Measurements from ENCODE around the gene ABCB9. TPM values are rescaled to one million over a fixed set of nuclear protein-coding genes. Genes with fewer than 3 reads are reported as not detected.

Gene ABCB9
- total RNA-seq, 3 donors from 2014 or later, result 0.96 to 8.6 (median 6.2) TPM

DNA sequence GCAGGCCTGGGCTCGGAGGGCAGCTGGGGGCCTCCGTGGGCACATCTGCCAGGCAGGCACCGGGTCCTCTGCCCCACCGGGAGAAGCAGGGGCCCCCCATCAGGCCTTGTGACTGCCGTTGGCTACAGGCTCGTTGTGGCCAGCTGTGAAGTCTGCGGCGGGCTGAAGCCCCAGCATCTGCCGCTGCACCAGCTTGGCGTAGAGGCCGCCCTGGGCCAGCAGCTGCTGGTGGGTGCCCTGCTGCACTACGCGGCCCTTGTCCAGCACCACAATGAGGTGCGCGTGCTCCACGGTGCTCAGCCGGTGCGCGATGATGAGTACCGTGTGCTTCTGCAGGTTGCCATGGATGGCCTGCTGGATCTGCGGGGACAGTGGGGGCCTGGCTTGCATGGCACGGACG, 36.5 kb downstream of the ABCB9 start:
- Histone ChIP-seq H3K27ac (no peak overlapping the region), H3K36me3 (no peaks in the 10 kb centered on the region), H3K27me3 (no peaks in the 10 kb centered on the region), H3K4me1 (no peaks in the 10 kb centered on the region), H3K9me3 (no peaks in the 10 kb centered on the region), H3K4me3 (no peak overlapping the region)
- no peak for DNase-seq (ENCODE audit: low spot score in 2 of 2)
- TF ChIP-seq POLR2AphosphoS5 (IDR thresholded peaks at IDR 0.05), result no peak
- TF ChIP-seq, protein P1, sequence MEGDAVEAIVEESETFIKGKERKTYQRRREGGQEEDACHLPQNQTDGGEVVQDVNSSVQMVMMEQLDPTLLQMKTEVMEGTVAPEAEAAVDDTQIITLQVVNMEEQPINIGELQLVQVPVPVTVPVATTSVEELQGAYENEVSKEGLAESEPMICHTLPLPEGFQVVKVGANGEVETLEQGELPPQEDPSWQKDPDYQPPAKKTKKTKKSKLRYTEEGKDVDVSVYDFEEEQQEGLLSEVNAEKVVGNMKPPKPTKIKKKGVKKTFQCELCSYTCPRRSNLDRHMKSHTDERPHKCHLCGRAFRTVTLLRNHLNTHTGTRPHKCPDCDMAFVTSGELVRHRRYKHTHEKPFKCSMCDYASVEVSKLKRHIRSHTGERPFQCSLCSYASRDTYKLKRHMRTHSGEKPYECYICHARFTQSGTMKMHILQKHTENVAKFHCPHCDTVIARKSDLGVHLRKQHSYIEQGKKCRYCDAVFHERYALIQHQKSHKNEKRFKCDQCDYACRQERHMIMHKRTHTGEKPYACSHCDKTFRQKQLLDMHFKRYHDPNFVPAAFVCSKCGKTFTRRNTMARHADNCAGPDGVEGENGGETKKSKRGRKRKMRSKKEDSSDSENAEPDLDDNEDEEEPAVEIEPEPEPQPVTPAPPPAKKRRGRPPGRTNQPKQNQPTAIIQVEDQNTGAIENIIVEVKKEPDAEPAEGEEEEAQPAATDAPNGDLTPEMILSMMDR (IDR thresholded peaks at IDR 0.05), result no peak
- no peak for TF ChIP-seq POLR2A (IDR thresholded peaks at IDR 0.05)
- intact Hi-C loops (cut with DNase I; ENCODE audit: low total_unique reads), result no loop called here

DNA sequence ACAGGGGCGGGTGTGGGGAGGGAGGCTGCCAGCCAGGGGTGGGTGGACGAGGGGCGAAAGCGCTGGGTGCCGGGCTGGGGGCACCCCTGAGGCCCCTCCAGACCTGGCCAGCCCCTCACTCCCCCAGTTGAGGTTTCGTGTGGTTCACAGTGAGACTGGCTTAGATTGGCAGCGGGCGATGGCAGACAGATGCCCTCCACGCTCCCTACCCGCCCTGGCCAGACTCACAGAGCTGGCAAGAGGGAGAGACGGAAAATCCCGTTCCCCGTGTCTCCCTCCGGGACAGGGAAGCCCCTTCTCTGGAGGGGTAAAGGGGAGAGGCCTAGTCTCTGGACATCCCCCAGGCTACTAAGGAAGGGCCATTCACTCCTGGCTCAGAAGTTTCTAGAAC, 37.1 kb downstream of the ABCB9 start:
- Histone ChIP-seq H3K27ac (no peak overlapping the region), H3K27me3 (no peaks in the 10 kb centered on the region), H3K36me3 (no peaks in the 10 kb centered on the region), H3K4me1 (no peaks in the 10 kb centered on the region), H3K4me3 (no peak overlapping the region), H3K9me3 (no peaks in the 10 kb centered on the region)
- TF ChIP-seq POLR2AphosphoS5 (IDR thresholded peaks at IDR 0.05), result no peak
- TF ChIP-seq, protein P1 (IDR thresholded peaks at IDR 0.05), result no peak
- TF ChIP-seq POLR2A (IDR thresholded peaks at IDR 0.05), result no peak
- intact Hi-C loops (cut with DNase I; ENCODE audit: low total_unique reads), result no loop called here
- no peak for DNase-seq (ENCODE audit: low spot score in 2 of 2)

DNA sequence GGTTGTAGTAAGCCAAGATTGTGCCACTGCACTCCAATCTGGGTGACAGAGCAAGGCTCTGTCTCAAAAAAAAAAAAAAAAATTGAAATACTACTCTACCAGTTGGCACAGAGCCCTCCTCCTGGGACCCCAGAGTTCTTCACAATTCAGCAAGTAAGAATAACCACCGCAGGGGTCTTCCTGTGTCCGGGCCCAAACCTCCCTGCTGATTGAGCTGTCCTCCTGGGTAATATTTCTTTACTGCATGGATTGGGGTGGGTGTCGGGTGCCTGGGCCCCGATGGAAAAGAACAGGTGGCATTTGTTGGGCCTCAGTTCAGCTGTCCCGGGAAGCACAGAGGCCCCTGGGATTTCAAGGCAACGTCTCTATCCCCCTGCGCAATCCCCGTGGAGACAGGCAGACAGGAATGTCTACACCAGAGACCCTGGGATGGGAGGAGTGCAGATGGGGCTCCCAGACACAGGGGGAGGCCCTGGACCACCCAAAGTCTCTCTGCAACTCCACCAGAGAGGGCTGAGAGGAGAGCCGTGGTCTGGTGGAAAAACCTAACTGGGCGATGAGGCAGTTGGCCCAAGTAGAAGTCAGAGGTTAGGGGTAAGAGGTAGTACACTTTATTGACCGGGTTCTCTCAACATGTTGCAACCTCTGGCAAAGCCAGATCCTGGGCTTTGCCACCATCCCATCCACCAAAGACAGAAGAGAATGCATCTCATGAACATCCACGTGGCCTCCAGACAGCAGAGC, 37.7 kb downstream of the ABCB9 start:
- DNase-seq (ENCODE audit: low spot score in 2 of 2), result no peak

DNA sequence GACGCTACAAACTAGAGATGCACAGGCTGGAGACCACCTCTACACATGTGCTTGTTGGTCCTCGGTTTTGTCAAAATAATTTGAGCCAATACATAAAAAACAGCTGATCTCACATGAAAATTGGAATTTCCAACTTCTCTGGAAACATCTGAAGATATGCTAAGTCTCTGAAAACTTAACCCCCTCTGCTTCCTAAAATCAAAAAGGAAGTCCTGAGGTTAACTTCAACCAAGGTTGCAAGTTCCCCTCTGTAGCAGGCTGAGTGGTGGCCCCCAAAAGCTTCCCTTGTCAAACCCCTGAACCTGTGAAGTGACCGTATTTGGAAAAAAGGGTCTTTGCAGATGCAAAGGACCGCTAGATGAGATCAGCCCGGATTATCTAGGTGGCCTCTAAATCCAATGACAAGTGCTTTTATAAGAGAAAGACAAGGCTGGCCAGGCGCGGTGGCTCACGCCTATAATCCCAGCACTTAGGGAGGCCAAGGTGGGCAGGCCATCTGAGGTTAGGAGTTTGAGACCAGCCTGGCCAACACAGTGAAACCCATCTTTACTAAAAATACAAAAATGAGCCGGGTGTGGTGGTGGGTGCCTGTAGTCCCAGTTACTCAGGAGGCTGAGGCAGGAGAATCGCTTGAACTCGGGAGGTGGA, 38.4 kb downstream of the ABCB9 start:
- H3K27ac ChIP-seq, result no peak overlapping the region
- no peaks in the 10 kb centered on the region for H3K4me1 ChIP-seq
- TF ChIP-seq POLR2A (IDR thresholded peaks at IDR 0.05), result no peak
- TF ChIP-seq POLR2AphosphoS5 (IDR thresholded peaks at IDR 0.05), result no peak
- TF ChIP-seq, protein P1 (IDR thresholded peaks at IDR 0.05), result no peak
- H3K27me3 ChIP-seq, result no peaks in the 10 kb centered on the region
- no peak for DNase-seq (ENCODE audit: low spot score in 2 of 2)
- no peaks in the 10 kb centered on the region for H3K36me3 ChIP-seq
- intact Hi-C loops (cut with DNase I; ENCODE audit: low total_unique reads), result no loop called here
- no peak overlapping the region for H3K4me3 ChIP-seq
- no peaks in the 10 kb centered on the region for H3K9me3 ChIP-seq

More for the DNA sequence above, 37.7 kb downstream of the ABCB9 start:
- Histone ChIP-seq H3K4me1 (no peaks in the 10 kb centered on the region), H3K9me3 (no peaks in the 10 kb centered on the region), H3K27ac (no peak overlapping the region), H3K36me3 (no peaks in the 10 kb centered on the region), H3K27me3 (no peaks in the 10 kb centered on the region), H3K4me3 (no peak overlapping the region)
- TF ChIP-seq POLR2A (IDR thresholded peaks at IDR 0.05) (no peak), POLR2AphosphoS5 (IDR thresholded peaks at IDR 0.05) (no peak)
- TF ChIP-seq, protein P1 (IDR thresholded peaks at IDR 0.05), result no peak
- intact Hi-C loops (cut with DNase I; ENCODE audit: low total_unique reads), result no loop called here

DNA sequence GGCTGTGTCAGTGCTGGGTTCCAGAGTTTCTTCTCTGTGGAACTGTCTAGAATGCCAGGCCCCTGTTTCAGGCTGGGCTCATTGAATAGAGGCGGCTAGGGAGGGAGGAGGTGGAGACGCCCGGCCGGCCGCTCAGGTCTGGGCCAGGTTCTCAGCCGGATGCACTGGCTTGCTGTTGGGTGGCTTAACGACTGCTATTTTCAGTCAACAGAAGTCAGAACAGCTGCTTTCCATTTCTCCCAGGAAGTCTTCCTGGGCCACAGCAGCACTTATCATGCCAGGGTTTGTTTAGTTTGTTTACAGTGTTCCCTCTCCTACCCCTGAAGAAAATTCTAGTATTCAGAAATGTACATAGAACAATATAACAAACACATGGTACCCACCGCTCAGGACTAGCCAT, 44.3 kb downstream of the ABCB9 start:
- TF ChIP-seq POLR2A (IDR thresholded peaks at IDR 0.05), result no peak
- TF ChIP-seq, protein P1 (IDR thresholded peaks at IDR 0.05), result no peak
- no peak for TF ChIP-seq POLR2AphosphoS5 (IDR thresholded peaks at IDR 0.05)
- DNase-seq (ENCODE audit: low spot score in 2 of 2), result no peak
- Histone ChIP-seq H3K4me3 (no peak overlapping the region), H3K27me3 (no peaks in the 10 kb centered on the region), H3K36me3 (no peaks in the 10 kb centered on the region), H3K27ac (no peak overlapping the region), H3K9me3 (no peaks in the 10 kb centered on the region), H3K4me1 (peaks cover 0 to 7% of the 10 kb centered on the region in 2 donors)
- intact Hi-C loops (cut with DNase I; ENCODE audit: low total_unique reads), result no loop called here
